ENCODE measurements around the gene MCC. TPM values are rescaled to one million over a fixed set of nuclear protein-coding genes. Genes with fewer than 3 reads are reported as not detected.

Gene MCC
- total RNA-seq, 1 experiment from 2014 or later: 23.5 TPM

GRCh38 chr5:113194591-113194990 lies 293.7 kb downstream of the MCC start (continued):
- TF ChIP-seq, protein P1, sequence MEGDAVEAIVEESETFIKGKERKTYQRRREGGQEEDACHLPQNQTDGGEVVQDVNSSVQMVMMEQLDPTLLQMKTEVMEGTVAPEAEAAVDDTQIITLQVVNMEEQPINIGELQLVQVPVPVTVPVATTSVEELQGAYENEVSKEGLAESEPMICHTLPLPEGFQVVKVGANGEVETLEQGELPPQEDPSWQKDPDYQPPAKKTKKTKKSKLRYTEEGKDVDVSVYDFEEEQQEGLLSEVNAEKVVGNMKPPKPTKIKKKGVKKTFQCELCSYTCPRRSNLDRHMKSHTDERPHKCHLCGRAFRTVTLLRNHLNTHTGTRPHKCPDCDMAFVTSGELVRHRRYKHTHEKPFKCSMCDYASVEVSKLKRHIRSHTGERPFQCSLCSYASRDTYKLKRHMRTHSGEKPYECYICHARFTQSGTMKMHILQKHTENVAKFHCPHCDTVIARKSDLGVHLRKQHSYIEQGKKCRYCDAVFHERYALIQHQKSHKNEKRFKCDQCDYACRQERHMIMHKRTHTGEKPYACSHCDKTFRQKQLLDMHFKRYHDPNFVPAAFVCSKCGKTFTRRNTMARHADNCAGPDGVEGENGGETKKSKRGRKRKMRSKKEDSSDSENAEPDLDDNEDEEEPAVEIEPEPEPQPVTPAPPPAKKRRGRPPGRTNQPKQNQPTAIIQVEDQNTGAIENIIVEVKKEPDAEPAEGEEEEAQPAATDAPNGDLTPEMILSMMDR (IDR thresholded peaks at IDR 0.05): no peak
- TF ChIP-seq ZNF425 (CRISPR knock-in tag; conservative IDR thresholded peaks at IDR 0.05): no peak

GRCh38 chr5:113194125-113194524 lies 294.1 kb downstream of the MCC start:
- Mint-ChIP-seq H3K27ac (no peak overlapping the region), H3K4me1 (peaks cover 12% of the 10 kb centered on the region)
- CTCF ChIA-PET: no interaction called here

More at GRCh38 chr5:113194125-113194524, 294.1 kb downstream of the MCC start:
- ATAC-seq (no peak), DNase-seq (ENCODE audit: low spot score) (no peak)
- no peaks in the 10 kb centered on the region for H3K27me3 Mint-ChIP-seq (ENCODE audit: low read depth)
- H3K4me3 Mint-ChIP-seq: no peak overlapping the region
- H3K9me3 Mint-ChIP-seq: peaks cover 31% of the 10 kb centered on the region
- TF ChIP-seq, protein P2, sequence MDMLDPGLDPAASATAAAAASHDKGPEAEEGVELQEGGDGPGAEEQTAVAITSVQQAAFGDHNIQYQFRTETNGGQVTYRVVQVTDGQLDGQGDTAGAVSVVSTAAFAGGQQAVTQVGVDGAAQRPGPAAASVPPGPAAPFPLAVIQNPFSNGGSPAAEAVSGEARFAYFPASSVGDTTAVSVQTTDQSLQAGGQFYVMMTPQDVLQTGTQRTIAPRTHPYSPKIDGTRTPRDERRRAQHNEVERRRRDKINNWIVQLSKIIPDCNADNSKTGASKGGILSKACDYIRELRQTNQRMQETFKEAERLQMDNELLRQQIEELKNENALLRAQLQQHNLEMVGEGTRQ (CRISPR knock-in tag; IDR thresholded peaks at IDR 0.05): no peak
- TF ChIP-seq, protein P3, sequence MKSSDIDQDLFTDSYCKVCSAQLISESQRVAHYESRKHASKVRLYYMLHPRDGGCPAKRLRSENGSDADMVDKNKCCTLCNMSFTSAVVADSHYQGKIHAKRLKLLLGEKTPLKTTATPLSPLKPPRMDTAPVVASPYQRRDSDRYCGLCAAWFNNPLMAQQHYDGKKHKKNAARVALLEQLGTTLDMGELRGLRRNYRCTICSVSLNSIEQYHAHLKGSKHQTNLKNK (CRISPR knock-in tag; IDR thresholded peaks at IDR 0.05): no peak
- no peak for TF ChIP-seq NR3C1 (CRISPR knock-in tag; conservative IDR thresholded peaks at IDR 0.05; ENCODE audit: low read depth)
- TF ChIP-seq, protein P4, sequence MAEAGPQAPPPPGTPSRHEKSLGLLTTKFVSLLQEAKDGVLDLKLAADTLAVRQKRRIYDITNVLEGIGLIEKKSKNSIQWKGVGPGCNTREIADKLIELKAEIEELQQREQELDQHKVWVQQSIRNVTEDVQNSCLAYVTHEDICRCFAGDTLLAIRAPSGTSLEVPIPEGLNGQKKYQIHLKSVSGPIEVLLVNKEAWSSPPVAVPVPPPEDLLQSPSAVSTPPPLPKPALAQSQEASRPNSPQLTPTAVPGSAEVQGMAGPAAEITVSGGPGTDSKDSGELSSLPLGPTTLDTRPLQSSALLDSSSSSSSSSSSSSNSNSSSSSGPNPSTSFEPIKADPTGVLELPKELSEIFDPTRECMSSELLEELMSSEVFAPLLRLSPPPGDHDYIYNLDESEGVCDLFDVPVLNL (CRISPR knock-in tag; IDR thresholded peaks at IDR 0.05; ENCODE audit: borderline replicate concordance, low read depth): no peak
- TF ChIP-seq ZBTB21 (CRISPR knock-in tag; IDR thresholded peaks at IDR 0.05; ENCODE audit: borderline replicate concordance): no peak
- TF ChIP-seq, protein P5, sequence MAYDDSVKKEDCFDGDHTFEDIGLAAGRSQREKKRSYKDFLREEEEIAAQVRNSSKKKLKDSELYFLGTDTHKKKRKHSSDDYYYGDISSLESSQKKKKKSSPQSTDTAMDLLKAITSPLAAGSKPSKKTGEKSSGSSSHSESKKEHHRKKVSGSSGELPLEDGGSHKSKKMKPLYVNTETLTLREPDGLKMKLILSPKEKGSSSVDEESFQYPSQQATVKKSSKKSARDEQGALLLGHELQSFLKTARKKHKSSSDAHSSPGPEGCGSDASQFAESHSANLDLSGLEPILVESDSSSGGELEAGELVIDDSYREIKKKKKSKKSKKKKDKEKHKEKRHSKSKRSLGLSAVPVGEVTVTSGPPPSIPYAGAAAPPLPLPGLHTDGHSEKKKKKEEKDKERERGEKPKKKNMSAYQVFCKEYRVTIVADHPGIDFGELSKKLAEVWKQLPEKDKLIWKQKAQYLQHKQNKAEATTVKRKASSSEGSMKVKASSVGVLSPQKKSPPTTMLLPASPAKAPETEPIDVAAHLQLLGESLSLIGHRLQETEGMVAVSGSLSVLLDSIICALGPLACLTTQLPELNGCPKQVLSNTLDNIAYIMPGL (CRISPR knock-in tag; IDR thresholded peaks at IDR 0.05): no peak
- no peak for TF ChIP-seq EMX1 (CRISPR knock-in tag; IDR thresholded peaks at IDR 0.05)
- TF ChIP-seq ZNF416 (CRISPR knock-in tag; IDR thresholded peaks at IDR 0.05): no peak
- no peak for TF ChIP-seq MAX (CRISPR knock-in tag; IDR thresholded peaks at IDR 0.05)
- no peak for TF ChIP-seq ATF1 (CRISPR knock-in tag; IDR thresholded peaks at IDR 0.05)
- no peak for TF ChIP-seq JUN (CRISPR knock-in tag; IDR thresholded peaks at IDR 0.05)
- TF ChIP-seq, protein P1 (IDR thresholded peaks at IDR 0.05): no peak
- TF ChIP-seq, protein P6, sequence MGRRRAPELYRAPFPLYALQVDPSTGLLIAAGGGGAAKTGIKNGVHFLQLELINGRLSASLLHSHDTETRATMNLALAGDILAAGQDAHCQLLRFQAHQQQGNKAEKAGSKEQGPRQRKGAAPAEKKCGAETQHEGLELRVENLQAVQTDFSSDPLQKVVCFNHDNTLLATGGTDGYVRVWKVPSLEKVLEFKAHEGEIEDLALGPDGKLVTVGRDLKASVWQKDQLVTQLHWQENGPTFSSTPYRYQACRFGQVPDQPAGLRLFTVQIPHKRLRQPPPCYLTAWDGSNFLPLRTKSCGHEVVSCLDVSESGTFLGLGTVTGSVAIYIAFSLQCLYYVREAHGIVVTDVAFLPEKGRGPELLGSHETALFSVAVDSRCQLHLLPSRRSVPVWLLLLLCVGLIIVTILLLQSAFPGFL (CRISPR knock-in tag; IDR thresholded peaks at IDR 0.05; ENCODE audit: borderline replicate concordance): no peak
- no peak for TF ChIP-seq IRF1 (CRISPR knock-in tag; IDR thresholded peaks at IDR 0.05)
- TF ChIP-seq NR2C2 (CRISPR knock-in tag; IDR thresholded peaks at IDR 0.05): no peak
- no peak for TF ChIP-seq ZNF671 (CRISPR knock-in tag; IDR thresholded peaks at IDR 0.05)
- no peak for TF ChIP-seq ATF3 (CRISPR knock-in tag; conservative IDR thresholded peaks at IDR 0.05)
- H3K36me3 Mint-ChIP-seq: peaks cover 23% of the 10 kb centered on the region
- POLR2A ChIA-PET: no interaction called here
